NCI-H146 (cell line): Measurements from ENCODE around the gene ZNF598.
A peak's percentile ranks its signal among the peaks of the same experiment; 100 is the strongest.

Experiments
- DNase-seq: peaks from one replicate; lab custom pipeline; 2025; lab: John Stamatoyannopoulos, UW

ZNF598 gene

GRCh38 chr16:2009791-2010510, at the start of gene ZNF598:
ZNF598 (minus strand) TSS chr16:2009821.
- peak; percentile 93 for DNase-seq

GRCh38 chr16:2058872-2059271, 49.3 kb upstream of the ZNF598 start:
- no peak for DNase-seq

- DNase-seq: no peak
Observed at GRCh38 chr16:2058420-2058819, 48.8 kb upstream of the ZNF598 start.

- no peak for DNase-seq
Observed at GRCh38 chr16:2057438-2057837, 47.8 kb upstream of the ZNF598 start.

- no peak for DNase-seq
Observed at GRCh38 chr16:2056681-2057407, 47.2 kb upstream of the ZNF598 start.

GRCh38 chr16:2056077-2056476, 46.5 kb upstream of the ZNF598 start:
- DNase-seq: no peak

GRCh38 chr16:2054543-2055245, 45.1 kb upstream of the ZNF598 start:
- DNase-seq: peak; percentile 18

- no peak for DNase-seq
Observed at GRCh38 chr16:2053897-2054296, 44.3 kb upstream of the ZNF598 start.

GRCh38 chr16:2053211-2053610, 43.6 kb upstream of the ZNF598 start:
- no peak for DNase-seq

- DNase-seq: peak; percentile 45
Observed at GRCh38 chr16:2048116-2048543, 38.5 kb upstream of the ZNF598 start.

- peak; percentile 98 for DNase-seq
Observed at GRCh38 chr16:2047330-2048115, 37.9 kb upstream of the ZNF598 start, which contains the start of the genes NTHL1 and TSC2. NTHL1 (minus strand) TSS chr16:2047834; CDS start chr16:2047823, 11 bp downstream. TSC2 (plus strand) TSS chr16:2047985; CDS start chr16:2048616, 631 bp downstream.

- DNase-seq: no peak
Observed at GRCh38 chr16:2046893-2047329, 37.3 kb upstream of the ZNF598 start.

- DNase-seq: no peak
Observed at GRCh38 chr16:2045965-2046892, 36.6 kb upstream of the ZNF598 start.

GRCh38 chr16:2044541-2044940, 34.9 kb upstream of the ZNF598 start:
- no peak for DNase-seq

GRCh38 chr16:2043667-2044451, 34.2 kb upstream of the ZNF598 start:
- DNase-seq: peak; percentile 52

- DNase-seq: peak; percentile 39
Observed at GRCh38 chr16:2042986-2043666, 33.5 kb upstream of the ZNF598 start.

- peak; percentile 89 for DNase-seq
Observed at GRCh38 chr16:2042171-2042985, 32.8 kb upstream of the ZNF598 start.

GRCh38 chr16:2040787-2041522, 31.3 kb upstream of the ZNF598 start:
- DNase-seq: peak; percentile 65
